Bronchial epithelial cell (primary cell): ENCODE results near the gene AGPAT4. TPM values are rescaled to one million over a fixed set of nuclear protein-coding genes. Genes with fewer than 3 reads are reported as not detected.
"Not testable (repeated sequence)": the region's sequence is repeated elsewhere in the genome, so short reads cannot be mapped to it uniquely, and the experiment has no call there.

Experiments used
- DNase-seq: peaks from one replicate; pipeline ENCODE4 v3.0.0-alpha.2; 2010; ENCODE audit warnings: low read depth
- FAIRE-seq: peaks from 2 replicates; lab custom pipeline; 2011; peaks lifted over from hg19 to GRCh38; lab: Jason Lieb, UNC
- H3K27me3 ChIP-seq: 2 replicates; pipeline ENCODE4 v1.5.1; 2011; ENCODE audit warnings: low read length; ENCODE audit not compliant: control insufficient read depth, insufficient read depth
- H3K36me3 ChIP-seq: 2 replicates; pipeline ENCODE4 v1.5.1; 2011; ENCODE audit warnings: low read length; ENCODE audit not compliant: control insufficient read depth, insufficient read depth
- H3K4me3 ChIP-seq: 2 replicates; pipeline ENCODE4 v1.5.1; 2011; ENCODE audit warnings: mild to moderate bottlenecking, low read depth, low read length, control low read depth
- total RNA-seq: library from RNA; depleted of rRNA; stranded (reverse); fragments of >200 nt; gene quantifications from 2 replicates; pipeline ENCODE4 v1.2.1, GENCODE V29; 2014
- TF ChIP-seq, protein P1 (sequence below): IDR thresholded peaks from 2 replicates; pipeline ENCODE4 v1.5.1; 2011; ENCODE audit warnings: mild to moderate bottlenecking, moderate library complexity, low read length, control low read depth, inconsistent platforms; ENCODE audit not compliant: insufficient read depth, severe bottlenecking

Gene AGPAT4
- total RNA-seq, 1 donor from 2014 or later, result 2.6 TPM

GRCh38 chr6:161228921-161229591, 44.8 kb downstream of the AGPAT4 start:
- Histone ChIP-seq H3K27me3 (no peaks in the 10 kb centered on the region), H3K4me3 (no peak overlapping the region), H3K36me3 (no peaks in the 10 kb centered on the region)
- TF ChIP-seq, protein P1, sequence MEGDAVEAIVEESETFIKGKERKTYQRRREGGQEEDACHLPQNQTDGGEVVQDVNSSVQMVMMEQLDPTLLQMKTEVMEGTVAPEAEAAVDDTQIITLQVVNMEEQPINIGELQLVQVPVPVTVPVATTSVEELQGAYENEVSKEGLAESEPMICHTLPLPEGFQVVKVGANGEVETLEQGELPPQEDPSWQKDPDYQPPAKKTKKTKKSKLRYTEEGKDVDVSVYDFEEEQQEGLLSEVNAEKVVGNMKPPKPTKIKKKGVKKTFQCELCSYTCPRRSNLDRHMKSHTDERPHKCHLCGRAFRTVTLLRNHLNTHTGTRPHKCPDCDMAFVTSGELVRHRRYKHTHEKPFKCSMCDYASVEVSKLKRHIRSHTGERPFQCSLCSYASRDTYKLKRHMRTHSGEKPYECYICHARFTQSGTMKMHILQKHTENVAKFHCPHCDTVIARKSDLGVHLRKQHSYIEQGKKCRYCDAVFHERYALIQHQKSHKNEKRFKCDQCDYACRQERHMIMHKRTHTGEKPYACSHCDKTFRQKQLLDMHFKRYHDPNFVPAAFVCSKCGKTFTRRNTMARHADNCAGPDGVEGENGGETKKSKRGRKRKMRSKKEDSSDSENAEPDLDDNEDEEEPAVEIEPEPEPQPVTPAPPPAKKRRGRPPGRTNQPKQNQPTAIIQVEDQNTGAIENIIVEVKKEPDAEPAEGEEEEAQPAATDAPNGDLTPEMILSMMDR, result no peak
- DNase-seq (peak; percentile 85), FAIRE-seq (no peak)

GRCh38 chr6:161228096-161228495, 45.8 kb downstream of the AGPAT4 start:
- Histone ChIP-seq H3K27me3 (no peaks in the 10 kb centered on the region), H3K36me3 (no peaks in the 10 kb centered on the region), H3K4me3 (no peak overlapping the region)
- DNase-seq (no peak), FAIRE-seq (no peak)
- TF ChIP-seq, protein P1, result no peak

- H3K4me3 ChIP-seq, result no peak overlapping the region
- TF ChIP-seq, protein P1, result no peak
- FAIRE-seq (no peak), DNase-seq (no peak)
- no peaks in the 10 kb centered on the region for H3K36me3 ChIP-seq
- H3K27me3 ChIP-seq, result no peaks in the 10 kb centered on the region
Measured at GRCh38 chr6:161227004-161227960, 46.6 kb downstream of the AGPAT4 start.

- no peak for DNase-seq
- Histone ChIP-seq H3K4me3 (no peak overlapping the region), H3K27me3 (no peaks in the 10 kb centered on the region), H3K36me3 (no peaks in the 10 kb centered on the region)
- TF ChIP-seq, protein P1, result no peak
- FAIRE-seq, result no peak
Measured at GRCh38 chr6:161226009-161226964, 47.6 kb downstream of the AGPAT4 start.

- Histone ChIP-seq H3K4me3 (no peak overlapping the region), H3K36me3 (no peaks in the 10 kb centered on the region), H3K27me3 (no peaks in the 10 kb centered on the region)
- TF ChIP-seq, protein P1, result no peak
- DNase-seq (no peak), FAIRE-seq (no peak)
Measured at GRCh38 chr6:161225681-161226008, 48.2 kb downstream of the AGPAT4 start.

- H3K4me3 ChIP-seq, H3K36me3 ChIP-seq, FAIRE-seq, H3K27me3 ChIP-seq: not testable (repeated sequence)
- peak; percentile 87 for DNase-seq
Measured at GRCh38 chr6:161224951-161225680, 48.7 kb downstream of the AGPAT4 start.
